ENCODE results near the gene IDH2. TPM values are rescaled to one million over a fixed set of nuclear protein-coding genes. Genes with fewer than 3 reads are reported as not detected.

Gene IDH2
- total and polyA plus RNA-seq, 2 of the 13 experiments (the other 11 are each of a cell fraction or from before 2014, with no cell fraction given) = 121 to 145 TPM

DNA sequence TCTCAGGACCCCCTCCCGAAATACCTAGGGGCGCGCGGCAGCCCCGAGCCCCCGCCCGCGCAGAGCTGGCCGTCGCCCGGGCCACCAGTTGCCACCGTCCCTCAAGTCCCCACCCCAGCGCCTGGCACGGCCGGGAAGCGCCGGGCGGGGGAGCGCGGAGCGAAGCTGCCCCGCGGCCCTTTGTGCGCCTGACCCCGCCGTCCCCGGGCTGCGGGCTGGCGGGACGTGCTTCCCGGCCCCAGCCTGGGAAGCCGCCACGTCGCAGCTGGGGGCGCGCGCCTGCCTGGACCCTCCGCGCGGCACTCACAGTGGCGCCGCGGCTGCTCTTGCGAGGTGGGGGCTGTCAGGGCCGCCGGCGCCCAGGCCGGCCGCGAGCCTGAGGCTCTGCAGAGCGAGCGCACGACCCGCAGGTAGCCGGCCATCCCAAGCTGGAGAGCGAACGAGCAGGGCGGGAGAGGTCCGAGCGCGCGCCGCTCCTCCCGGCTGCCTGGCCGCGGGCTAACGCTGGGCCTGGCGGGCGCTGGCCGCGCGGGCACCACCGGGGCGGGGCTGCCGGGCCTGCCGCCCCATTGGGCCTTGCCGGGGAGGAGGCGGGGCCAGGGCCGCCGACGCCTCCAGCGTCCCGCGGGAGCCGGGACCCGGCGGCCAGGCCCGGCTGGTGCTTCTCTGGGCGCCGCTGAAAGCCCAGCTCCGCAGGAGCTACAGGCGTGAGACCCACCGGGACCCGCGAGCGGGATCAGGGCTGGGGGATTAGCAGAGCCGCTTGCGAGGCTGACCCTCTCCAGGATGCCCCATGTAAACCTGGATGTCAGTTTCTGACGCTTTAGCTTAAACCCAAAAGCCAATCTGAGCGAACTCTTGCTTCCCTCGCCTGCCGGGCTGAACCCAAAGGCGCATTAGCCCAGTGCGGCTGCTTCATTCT is at the start of gene IDH2 (continued):
- TF ChIP-seq ZNF101 (CRISPR knock-in tag; IDR thresholded peaks at IDR 0.05; ENCODE audit: borderline replicate concordance, low read depth) = no peak
- no peak for TF ChIP-seq ZNF484 (CRISPR knock-in tag; IDR thresholded peaks at IDR 0.05; ENCODE audit: borderline replicate concordance, low read depth)
- no peak for TF ChIP-seq MBD4 (IDR thresholded peaks at IDR 0.05; ENCODE audit: borderline replicate concordance, low read length)
- no peak for TF ChIP-seq MAFG (CRISPR knock-in tag; IDR thresholded peaks at IDR 0.05)
- peak; percentile 18; the same call in 1 of the 2 replicates for TF ChIP-seq ZNF768 (CRISPR knock-in tag; IDR thresholded peaks at IDR 0.05)
- 0 out of 2 replicates have a peak, but pooled peaks have one; percentile 17 for TF ChIP-seq FLYWCH1 (CRISPR knock-in tag; IDR thresholded peaks at IDR 0.05)
- TF ChIP-seq, protein P1, sequence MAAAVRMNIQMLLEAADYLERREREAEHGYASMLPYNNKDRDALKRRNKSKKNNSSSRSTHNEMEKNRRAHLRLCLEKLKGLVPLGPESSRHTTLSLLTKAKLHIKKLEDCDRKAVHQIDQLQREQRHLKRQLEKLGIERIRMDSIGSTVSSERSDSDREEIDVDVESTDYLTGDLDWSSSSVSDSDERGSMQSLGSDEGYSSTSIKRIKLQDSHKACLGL (CRISPR knock-in tag; IDR thresholded peaks at IDR 0.05) = peak; percentile 55
- TF ChIP-seq, protein P2, sequence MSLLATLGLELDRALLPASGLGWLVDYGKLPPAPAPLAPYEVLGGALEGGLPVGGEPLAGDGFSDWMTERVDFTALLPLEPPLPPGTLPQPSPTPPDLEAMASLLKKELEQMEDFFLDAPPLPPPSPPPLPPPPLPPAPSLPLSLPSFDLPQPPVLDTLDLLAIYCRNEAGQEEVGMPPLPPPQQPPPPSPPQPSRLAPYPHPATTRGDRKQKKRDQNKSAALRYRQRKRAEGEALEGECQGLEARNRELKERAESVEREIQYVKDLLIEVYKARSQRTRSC (CRISPR knock-in tag; IDR thresholded peaks at IDR 0.05; ENCODE audit: low read depth) = 0 out of 2 replicates have a peak, but pooled peaks have one; percentile 42
- no peak for TF ChIP-seq SP1 (IDR thresholded peaks at IDR 0.05)
- TF ChIP-seq SP1 (CRISPR knock-in tag; IDR thresholded peaks at IDR 0.05) = no peak; the same call in 1 of the 2 replicates
- 0 out of 2 replicates have a peak, but pooled peaks have one; percentile 78 for TF ChIP-seq ZNF674 (CRISPR knock-in tag; IDR thresholded peaks at IDR 0.05; ENCODE audit: low read depth)
- TF ChIP-seq SMARCE1 (IDR thresholded peaks at IDR 0.05; ENCODE audit: borderline replicate concordance) = no peak
- peak; percentile 29; the same call in 1 of the 2 replicates for TF ChIP-seq SAFB2 (CRISPR knock-in tag; IDR thresholded peaks at IDR 0.05; ENCODE audit: borderline replicate concordance, low read depth)
- TF ChIP-seq ZNF530 (CRISPR knock-in tag; IDR thresholded peaks at IDR 0.05; ENCODE audit: low read depth) = no peak
- TF ChIP-seq, protein P3, sequence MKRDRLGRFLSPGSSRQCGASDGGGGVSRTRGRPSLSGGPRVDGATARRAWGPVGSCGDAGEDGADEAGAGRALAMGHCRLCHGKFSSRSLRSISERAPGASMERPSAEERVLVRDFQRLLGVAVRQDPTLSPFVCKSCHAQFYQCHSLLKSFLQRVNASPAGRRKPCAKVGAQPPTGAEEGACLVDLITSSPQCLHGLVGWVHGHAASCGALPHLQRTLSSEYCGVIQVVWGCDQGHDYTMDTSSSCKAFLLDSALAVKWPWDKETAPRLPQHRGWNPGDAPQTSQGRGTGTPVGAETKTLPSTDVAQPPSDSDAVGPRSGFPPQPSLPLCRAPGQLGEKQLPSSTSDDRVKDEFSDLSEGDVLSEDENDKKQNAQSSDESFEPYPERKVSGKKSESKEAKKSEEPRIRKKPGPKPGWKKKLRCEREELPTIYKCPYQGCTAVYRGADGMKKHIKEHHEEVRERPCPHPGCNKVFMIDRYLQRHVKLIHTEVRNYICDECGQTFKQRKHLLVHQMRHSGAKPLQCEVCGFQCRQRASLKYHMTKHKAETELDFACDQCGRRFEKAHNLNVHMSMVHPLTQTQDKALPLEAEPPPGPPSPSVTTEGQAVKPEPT (CRISPR knock-in tag; IDR thresholded peaks at IDR 0.05; ENCODE audit: low read depth) = no peak
- no peak for TF ChIP-seq U2AF1 (optimal IDR thresholded peaks at IDR 0.05; ENCODE audit: low read depth, low read length)
- no peak for TF ChIP-seq NFKB2 (CRISPR knock-in tag; IDR thresholded peaks at IDR 0.05; ENCODE audit: borderline replicate concordance)
- no peak for TF ChIP-seq FOXM1 (CRISPR knock-in tag; IDR thresholded peaks at IDR 0.05)
- TF ChIP-seq RARG (CRISPR knock-in tag; IDR thresholded peaks at IDR 0.05; ENCODE audit: low read depth) = no peak
- 0 out of 2 replicates have a peak, but pooled peaks have one; percentile 27 for TF ChIP-seq MED13 (CRISPR knock-in tag; IDR thresholded peaks at IDR 0.05)
- TF ChIP-seq, protein P4, sequence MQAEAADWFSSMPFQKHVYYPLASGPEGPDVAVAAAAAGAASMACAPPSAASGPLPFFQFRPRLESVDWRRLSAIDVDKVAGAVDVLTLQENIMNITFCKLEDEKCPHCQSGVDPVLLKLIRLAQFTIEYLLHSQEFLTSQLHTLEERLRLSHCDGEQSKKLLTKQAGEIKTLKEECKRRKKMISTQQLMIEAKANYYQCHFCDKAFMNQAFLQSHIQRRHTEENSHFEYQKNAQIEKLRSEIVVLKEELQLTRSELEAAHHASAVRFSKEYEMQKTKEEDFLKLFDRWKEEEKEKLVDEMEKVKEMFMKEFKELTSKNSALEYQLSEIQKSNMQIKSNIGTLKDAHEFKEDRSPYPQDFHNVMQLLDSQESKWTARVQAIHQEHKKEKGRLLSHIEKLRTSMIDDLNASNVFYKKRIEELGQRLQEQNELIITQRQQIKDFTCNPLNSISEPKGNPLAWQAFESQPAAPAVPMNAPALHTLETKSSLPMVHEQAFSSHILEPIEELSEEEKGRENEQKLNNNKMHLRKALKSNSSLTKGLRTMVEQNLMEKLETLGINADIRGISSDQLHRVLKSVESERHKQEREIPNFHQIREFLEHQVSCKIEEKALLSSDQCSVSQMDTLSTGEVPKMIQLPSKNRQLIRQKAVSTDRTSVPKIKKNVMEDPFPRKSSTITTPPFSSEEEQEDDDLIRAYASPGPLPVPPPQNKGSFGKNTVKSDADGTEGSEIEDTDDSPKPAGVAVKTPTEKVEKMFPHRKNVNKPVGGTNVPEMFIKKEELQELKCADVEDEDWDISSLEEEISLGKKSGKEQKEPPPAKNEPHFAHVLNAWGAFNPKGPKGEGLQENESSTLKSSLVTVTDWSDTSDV (CRISPR knock-in tag; IDR thresholded peaks at IDR 0.05) = peak; percentile 15; the same call in 1 of the 2 replicates
- TF ChIP-seq MYNN (CRISPR knock-in tag; IDR thresholded peaks at IDR 0.05; ENCODE audit: low read depth) = no peak; the same call in 1 of the 2 replicates
- peak; percentile 89; the same call in 1 of the 2 replicates for TF ChIP-seq MEIS2 (CRISPR knock-in tag; IDR thresholded peaks at IDR 0.05)
- no peak for TF ChIP-seq RFXAP (CRISPR knock-in tag; IDR thresholded peaks at IDR 0.05; ENCODE audit: borderline replicate concordance)
- TF ChIP-seq NFKBIZ (CRISPR knock-in tag; IDR thresholded peaks at IDR 0.05) = no peak
